HepG2 (cell line): ENCODE data around the gene DLG3. TPM values are rescaled to one million over a fixed set of nuclear protein-coding genes. Genes with fewer than 3 reads are reported as not detected.

ENCODE experiments used
- ATAC-seq: fragments of 200-7000 bp; cut with Tn5 transposase; 3 replicates; pipeline ENCODE4 v1.9.1; 2020; ENCODE audit warnings: mild to moderate bottlenecking, moderate library complexity
- BruUV-seq: library from RNA; stranded (reverse); fragments of 400-500 nt; replicated peaks from 2 replicates; lab custom pipeline; 2021; lab: Mats Ljungman, UMichigan
- CTCF ChIA-PET: fragments of 300-600 bp; formaldehyde crosslinking; extraction: SDS; loops from one replicate; lab custom pipeline; 2021; ENCODE audit warnings: low total read pairs, inconsistent platforms, low intra/inter-chr PET ratio; lab: Yijun Ruan, JAX
- POLR2A ChIA-PET: fragments of 350-600 bp; sonication (Branson Sonifier 250); formaldehyde crosslinking; loops from one replicate; lab custom pipeline; 2020; ENCODE audit warnings: antibody characterized with exemption, inconsistent platforms; lab: Yijun Ruan, JAX
- DNase-seq: peaks from one replicate; pipeline ENCODE4 v3.0.0-alpha.2; 2015; ENCODE audit warnings: low spot score
- FAIRE-seq: peaks from 3 replicates; lab custom pipeline; 2011; peaks lifted over from hg19 to GRCh38; lab: Jason Lieb, UNC
- H2AFZ ChIP-seq: one replicate; pipeline ENCODE4 v1.6.1; 2011; ENCODE audit warnings: low read length, inconsistent platforms
- H3K27ac ChIP-seq: fragments of 300-600 bp; 3 replicates; pipeline ENCODE4 v1.8.0; 2011; ENCODE audit warnings: mixed run types, mild to moderate bottlenecking, mixed read lengths, low read length, inconsistent platforms; ENCODE audit not compliant: insufficient read depth; ENCODE audit errors: extremely low read length
- H3K27me3 ChIP-seq, 2 experiments: fragments of 200-600 bp in 1 of 2; 2 replicates in 1 of 2; 3 replicates in 1 of 2; pipeline versions ENCODE4 v1.6.0 to v1.8.0; 2011; ENCODE audit warnings: low read length in 2 of 2, mild to moderate bottlenecking in 2 of 2, moderate library complexity in 2 of 2, inconsistent platforms in 1 of 2; ENCODE audit not compliant: insufficient read depth in 2 of 2, control insufficient read depth in 1 of 2
- H3K36me3 ChIP-seq, 2 experiments: fragments of 200-600 bp in 1 of 2; replicated peaks in 1 of 2; 2 replicates in 1 of 2; 3 replicates in 1 of 2; pipeline versions ENCODE4 v1.5.1 to v1.8.0; 2011; ENCODE audit warnings: low read length in 2 of 2, inconsistent platforms in 1 of 2; ENCODE audit not compliant: insufficient read depth in 2 of 2, control insufficient read depth in 1 of 2
- H3K4me1 ChIP-seq: 2 replicates; pipeline ENCODE4 v1.5.1; 2012; ENCODE audit warnings: low read length, inconsistent platforms; ENCODE audit not compliant: insufficient read depth
- H3K4me2 ChIP-seq: 2 replicates; pipeline ENCODE4 v1.6.0; 2011; ENCODE audit warnings: low read depth, low read length, inconsistent platforms
- H3K4me3 ChIP-seq, 3 experiments: fragments of 200-600 bp in 1 of 3; sonication (generic), shearing (Covaris generic) in 1 of 3; replicated peaks in 1 of 3; 2 replicates each; pipeline ENCODE4 v1.5.1; 2011 to 2016; ENCODE audit warnings: low read length in 3 of 3, inconsistent platforms in 2 of 3, low read depth in 2 of 3, mild to moderate bottlenecking in 2 of 3, control low read depth in 1 of 3, mixed read lengths in 1 of 3; ENCODE audit not compliant: insufficient read depth in 1 of 3
- H3K79me2 ChIP-seq: one replicate; pipeline ENCODE4 v1.6.1; 2011; ENCODE audit warnings: low read length, inconsistent platforms; ENCODE audit not compliant: insufficient read depth
- H3K9ac ChIP-seq: 2 replicates; pipeline ENCODE4 v1.6.0; 2011; ENCODE audit warnings: mild to moderate bottlenecking, low read depth, low read length, inconsistent platforms; ENCODE audit not compliant: insufficient read depth
- H3K9me3 ChIP-seq: 2 replicates; pipeline ENCODE4 v1.5.1; 2012; ENCODE audit warnings: mild to moderate bottlenecking, low read length
- H4K20me1 ChIP-seq: 2 replicates; pipeline ENCODE4 v1.6.0; 2011; ENCODE audit warnings: inconsistent platforms, mild to moderate bottlenecking, low read length, moderate library complexity; ENCODE audit not compliant: insufficient read depth
- ARID3A ChIP-seq: IDR thresholded peaks from 2 replicates; pipeline ENCODE4 v1.6.1; 2012; ENCODE audit warnings: low read depth, low read length, improper control_type of control experiment
- CC2D1A ChIP-seq: sonication (generic); formaldehyde crosslinking; IDR thresholded peaks from 2 replicates; pipeline ENCODE4 v1.8.1; 2023; ENCODE audit warnings: mild to moderate bottlenecking, missing genetic modification reagents
- GLI4 ChIP-seq: sonication (generic); formaldehyde crosslinking; IDR thresholded peaks from 2 replicates; pipeline ENCODE4 v1.5.1; 2020; ENCODE audit warnings: missing genetic modification reagents, mild to moderate bottlenecking, moderate library complexity, borderline replicate concordance
- GRHL1 ChIP-seq: sonication (generic); formaldehyde crosslinking; conservative IDR thresholded peaks from 2 replicates; pipeline ENCODE4 v1.8.0; 2022; ENCODE audit warnings: missing genetic modification reagents
- HES4 ChIP-seq: sonication (generic); formaldehyde crosslinking; IDR thresholded peaks from 2 replicates; pipeline ENCODE4 v1.9.0; 2021; ENCODE audit warnings: mild to moderate bottlenecking, missing genetic modification reagents, borderline replicate concordance
- IRF1 ChIP-seq: sonication (generic); formaldehyde crosslinking; IDR thresholded peaks from 2 replicates; pipeline ENCODE4 v1.4.0; 2020; ENCODE audit warnings: low read depth, mild to moderate bottlenecking, missing genetic modification reagents
- JARID2 ChIP-seq: sonication (generic); formaldehyde crosslinking; IDR thresholded peaks from 2 replicates; pipeline ENCODE4 v1.8.1; 2023; ENCODE audit warnings: missing genetic modification reagents, inconsistent platforms; ENCODE audit not compliant: insufficient replicate concordance
- MXD1 ChIP-seq: sonication (generic); formaldehyde crosslinking; IDR thresholded peaks from 2 replicates; pipeline ENCODE4 v1.4.0; 2020; ENCODE audit warnings: mild to moderate bottlenecking, missing genetic modification reagents
- NCOA1 ChIP-seq: sonication (generic); formaldehyde crosslinking; IDR thresholded peaks from 2 replicates; pipeline ENCODE4 v1.9.0; 2021; ENCODE audit warnings: missing genetic modification reagents
- NR2F1 ChIP-seq, 2 experiments: fragments of 450-650 bp in 1 of 2; formaldehyde crosslinking in 1 of 2; IDR thresholded peaks; 2 replicates each; pipeline versions ENCODE4 v1.5.0 to v1.6.1; 2016 to 2020; ENCODE audit warnings: mild to moderate bottlenecking in 1 of 2, missing compliant biosample characterization in 1 of 2, missing genetic modification reagents in 1 of 2, moderate library complexity in 1 of 2
- ZNF362 ChIP-seq: sonication (generic); formaldehyde crosslinking; IDR thresholded peaks from 2 replicates; pipeline ENCODE4 v1.4.0; 2020; ENCODE audit warnings: missing genetic modification reagents, mild to moderate bottlenecking, borderline replicate concordance
- ZNF562 ChIP-seq: sonication (generic); formaldehyde crosslinking; IDR thresholded peaks from 2 replicates; pipeline ENCODE4 v1.8.0; 2022; ENCODE audit warnings: missing genetic modification reagents, borderline replicate concordance
- ZNF790 ChIP-seq: sonication (generic); formaldehyde crosslinking; IDR thresholded peaks from 2 replicates; pipeline ENCODE4 v1.8.0; 2022; ENCODE audit warnings: missing genetic modification reagents, mild to moderate bottlenecking, borderline replicate concordance
- WGBS: methylation state at CpG from one replicate; pipeline ENCODE4 v1.1.6; 2017; ENCODE audit warnings: low lambda C conversion rate; 5-methylcytosine and 5-hydroxymethylcytosine counted together
- in situ Hi-C: cut with HindIII; loops from 2 replicates; pipeline ENCODE4 v1.10.0; 2017; ENCODE audit warnings: low pct_unique_long_range_greater_than_20kb; ENCODE audit not compliant: extremely low pct_ligation_motif_present
- intact Hi-C: fragments of 100-400 bp; cut with micrococcal nuclease; formaldehyde crosslinking; loops from one replicate; pipeline ENCODE4 v1.10.0; 2022; ENCODE audit not compliant: unreplicated experiment
- polyA plus RNA-seq, 8 experiments: library from polyadenylated mRNA; depleted of rRNA in 3 of 8; stranded (reverse) in 7 of 8; unstranded in 1 of 8; fragments of >200 nt; fragmentation: Illumina TruSeq in 4 of 8; extraction: Trizol in 4 of 8; gene quantifications; 2 replicates each; pipeline versions ENCODE4 v1.2.1 to v1.2.3, GENCODE V29; 2011 to 2016; ENCODE audit warnings: low read depth in 4 of 8, missing spikeins in 1 of 8, mixed read lengths in 1 of 8; ENCODE audit not compliant: insufficient read depth in 1 of 8
- total RNA-seq, 5 experiments: library from RNA; depleted of rRNA; stranded (reverse); fragments of >200 nt; fragmentation: Illumina TruSeq; extraction: Trizol; gene quantifications; 2 replicates each; pipeline ENCODE4 v1.2.3, GENCODE V29; 2016; ENCODE audit warnings: low read depth in 1 of 5

The DLG3 gene
- total and polyA plus RNA-seq, 2 of the 13 experiments (the other 11 are each of a cell fraction or from before 2014, with no cell fraction given) = 9.9 to 19.4 TPM

- POLR2A ChIA-PET = no interaction called here
- 90% methylated on average over 10 of the region's 10 CpGs for WGBS
- no peak overlapping the region for H3K9ac ChIP-seq
- no peak for ATAC-seq
- H3K4me2 ChIP-seq = no peak overlapping the region
- DNase-seq = no peak
- no peak overlapping the region for H3K4me3 ChIP-seq
- intact Hi-C loops = no loop called here
- no peaks in the 10 kb centered on the region for H3K9me3 ChIP-seq
- BruUV-seq = no TSS peak
- H3K27ac ChIP-seq = no peak overlapping the region
- peaks cover 35% of the 10 kb centered on the region for H3K4me1 ChIP-seq
- CTCF ChIA-PET = no interaction called here
- in situ Hi-C loops = no loop called here
- no peaks in the 10 kb centered on the region for H3K79me2 ChIP-seq
- TF ChIP-seq ZNF362 (CRISPR knock-in tag) (no peak), GRHL1 (CRISPR knock-in tag) (no peak), CC2D1A (CRISPR knock-in tag) (no peak), JARID2 (no peak), HES4 (CRISPR knock-in tag) (no peak), IRF1 (no peak), ARID3A (no peak), ZNF790 (CRISPR knock-in tag) (no peak), NCOA1 (CRISPR knock-in tag) (no peak), ZNF562 (CRISPR knock-in tag) (no peak), MXD1 (no peak), GLI4 (no peak), NR2F1 (CRISPR knock-in tag; IDR thresholded peaks at IDR 0.05) (no peak)
- no peak overlapping the region for H2AFZ ChIP-seq
- peaks cover 0 to 3% of the 10 kb centered on the region in 2 experiments; a peak in 1 of 5 replicates for H3K36me3 ChIP-seq
- no peak for FAIRE-seq
- no peaks in the 10 kb centered on the region for H3K27me3 ChIP-seq
- no peaks in the 10 kb centered on the region for H4K20me1 ChIP-seq
These were observed 34.1 kb downstream of the DLG3 start for GRCh38 chrX:70478526-70479245.
